HG03432 (cell line): ENCODE measurements around the gene ZEB1.

Source experiments
- ATAC-seq: cut with Tn5 transposase; IDR thresholded peaks from one replicate; pipeline ENCODE4 v1.9.1; 2021; ENCODE audit warnings: mild to moderate bottlenecking, moderate library complexity; ENCODE audit not compliant: unreplicated experiment

Gene ZEB1

GRCh38 chr10:31318854-31319601 is at the start of gene ZEB1:
ZEB1 (plus strand) TSS chr10:31319216; CDS start chr10:31319235, 19 bp downstream.
- peak; percentile 39 for ATAC-seq

GRCh38 chr10:31270954-31271353 is 48.1 kb upstream of the ZEB1 start:
- ATAC-seq, result no peak

- ATAC-seq, result no peak
Measured at GRCh38 chr10:31272841-31273240, 46.2 kb upstream of the ZEB1 start.

GRCh38 chr10:31273789-31274188 is 45.2 kb upstream of the ZEB1 start:
- no peak for ATAC-seq

GRCh38 chr10:31274310-31274709 is 44.7 kb upstream of the ZEB1 start:
- no peak for ATAC-seq

GRCh38 chr10:31278279-31278941 is 40.6 kb upstream of the ZEB1 start:
- no peak for ATAC-seq

GRCh38 chr10:31280972-31281371 is 38.0 kb upstream of the ZEB1 start:
- ATAC-seq, result no peak

GRCh38 chr10:31288001-31288400 is 31.0 kb upstream of the ZEB1 start:
- ATAC-seq, result no peak

- ATAC-seq, result no peak
Measured at GRCh38 chr10:31288962-31289361, 30.1 kb upstream of the ZEB1 start.

GRCh38 chr10:31290386-31290785 is 28.6 kb upstream of the ZEB1 start:
- ATAC-seq, result no peak

GRCh38 chr10:31291123-31291522 is 27.9 kb upstream of the ZEB1 start:
- ATAC-seq, result no peak

GRCh38 chr10:31294558-31294957 is 24.5 kb upstream of the ZEB1 start:
- ATAC-seq, result no peak

- no peak for ATAC-seq
Measured at GRCh38 chr10:31296754-31297153, 22.3 kb upstream of the ZEB1 start.

- no peak for ATAC-seq
Measured at GRCh38 chr10:31299119-31299518, 19.9 kb upstream of the ZEB1 start.

GRCh38 chr10:31303212-31303611 is 15.8 kb upstream of the ZEB1 start:
- no peak for ATAC-seq

- no peak for ATAC-seq
Measured at GRCh38 chr10:31304291-31304970, 14.6 kb upstream of the ZEB1 start.

- ATAC-seq, result no peak
Measured at GRCh38 chr10:31313396-31313795, 5.6 kb upstream of the ZEB1 start.

- no peak for ATAC-seq
Measured at GRCh38 chr10:31314256-31315150, 4.5 kb upstream of the ZEB1 start.

- ATAC-seq, result no peak
Measured at GRCh38 chr10:31315453-31315852, 3.6 kb upstream of the ZEB1 start.

- ATAC-seq, result no peak
Measured at GRCh38 chr10:31317171-31317570, 1.8 kb upstream of the ZEB1 start.
